NCI-H187 (cell line): Measurements from ENCODE around the gene SH3PXD2A.

Experiments used
- DNase-seq, 2 experiments: peaks; one replicate each; lab custom pipeline; 2025; lab: John Stamatoyannopoulos, UW

Gene SH3PXD2A

GRCh38 chr10:103812432-103812831 lies 42.9 kb downstream of the SH3PXD2A start:
- DNase-seq: no peak

GRCh38 chr10:103812004-103812403 lies 43.4 kb downstream of the SH3PXD2A start:
- DNase-seq: no peak

GRCh38 chr10:103811463-103811862 lies 43.9 kb downstream of the SH3PXD2A start:
- no peak for DNase-seq

- DNase-seq: no peak
These were observed 46.6 kb downstream of the SH3PXD2A start for GRCh38 chr10:103808780-103809179.

GRCh38 chr10:103807996-103808395 lies 47.4 kb downstream of the SH3PXD2A start:
- DNase-seq: no peak

GRCh38 chr10:103806395-103807187 lies 48.8 kb downstream of the SH3PXD2A start:
- DNase-seq: no peak

- DNase-seq: no peak
These were observed 49.6 kb downstream of the SH3PXD2A start for GRCh38 chr10:103805781-103806180.

GRCh38 chr10:103804871-103805270 lies 50.5 kb downstream of the SH3PXD2A start:
- DNase-seq: no peak

- no peak for DNase-seq
These were observed 51.4 kb downstream of the SH3PXD2A start for GRCh38 chr10:103803941-103804340.

GRCh38 chr10:103802637-103803353 lies 52.6 kb downstream of the SH3PXD2A start:
- no peak for DNase-seq

GRCh38 chr10:103802081-103802480 lies 53.3 kb downstream of the SH3PXD2A start:
- no peak for DNase-seq

- no peak for DNase-seq
These were observed 54.4 kb downstream of the SH3PXD2A start for GRCh38 chr10:103800789-103801540.

GRCh38 chr10:103800089-103800488 lies 55.3 kb downstream of the SH3PXD2A start:
- no peak for DNase-seq

GRCh38 chr10:103799341-103799740 lies 56.0 kb downstream of the SH3PXD2A start:
- no peak for DNase-seq

- no peak for DNase-seq
These were observed 56.9 kb downstream of the SH3PXD2A start for GRCh38 chr10:103798511-103798910.

- DNase-seq: no peak
These were observed 57.5 kb downstream of the SH3PXD2A start for GRCh38 chr10:103797857-103798256.

GRCh38 chr10:103795634-103796270 lies 59.6 kb downstream of the SH3PXD2A start:
- DNase-seq: no peak

GRCh38 chr10:103794996-103795395 lies 60.4 kb downstream of the SH3PXD2A start:
- no peak for DNase-seq

GRCh38 chr10:103793920-103794883 lies 61.2 kb downstream of the SH3PXD2A start:
- no peak for DNase-seq

- no peak for DNase-seq
These were observed 61.9 kb downstream of the SH3PXD2A start for GRCh38 chr10:103793429-103793828.

GRCh38 chr10:103792547-103792946 lies 62.8 kb downstream of the SH3PXD2A start:
- DNase-seq: no peak
